H1 (cell line): ENCODE measurements around the gene CCL24. TPM values are rescaled to one million over a fixed set of nuclear protein-coding genes. Genes with fewer than 3 reads are reported as not detected.

ENCODE experiments used
- CTCF ChIA-PET: fragments of 300-600 bp; sonication (Branson Sonifier 250); formaldehyde crosslinking; loops from one replicate; lab custom pipeline; 2021; ENCODE audit not compliant: partially characterized antibody; lab: Charles Lee
- POLR2A ChIA-PET: fragments of 300-600 bp; sonication (Branson Sonifier 250); formaldehyde crosslinking; loops from one replicate; lab custom pipeline; 2021; ENCODE audit warnings: inconsistent platforms; ENCODE audit not compliant: partially characterized antibody; lab: Charles Lee
- DNase-seq, 2 experiments: peaks; one replicate each; pipeline versions ENCODE4 v3.0.0 to v3.0.0-alpha.2; 2010 to 2022; ENCODE audit warnings: low spot score in 2 of 2, low read depth in 1 of 2, mixed read lengths in 1 of 2
- FAIRE-seq: peaks from 2 replicates; lab custom pipeline; 2011; peaks lifted over from hg19 to GRCh38; lab: Jason Lieb, UNC
- H2AFZ ChIP-seq: 2 replicates; pipeline ENCODE4 v1.8.1; 2012; ENCODE audit warnings: low read length, inconsistent platforms
- H2AK5ac ChIP-seq: 2 replicates; pipeline ENCODE4 v1.6.1; 2013; ENCODE audit warnings: low read depth, low read length
- H2BK120ac ChIP-seq: replicated peaks from 2 replicates; pipeline ENCODE3; 2013; ENCODE audit warnings: low read depth, low read length, inconsistent platforms
- H2BK12ac ChIP-seq: 2 replicates; pipeline ENCODE4 v1.6.1; 2013; ENCODE audit warnings: low read depth, low read length
- H2BK15ac ChIP-seq: 2 replicates; pipeline ENCODE4 v1.6.1; 2013; ENCODE audit warnings: low read length
- H2BK20ac ChIP-seq: 2 replicates; pipeline ENCODE4 v1.6.1; 2013; ENCODE audit warnings: low read length
- H2BK5ac ChIP-seq: 2 replicates; pipeline ENCODE4 v1.6.1; 2013; ENCODE audit warnings: low read depth, low read length
- H3K14ac ChIP-seq: 2 replicates; pipeline ENCODE4 v1.6.1; 2013; ENCODE audit warnings: inconsistent platforms; ENCODE audit not compliant: insufficient read length
- H3K18ac ChIP-seq: 2 replicates; pipeline ENCODE4 v1.6.1; 2013; ENCODE audit warnings: low read length; ENCODE audit errors: extremely low read depth
- H3K23ac ChIP-seq: 2 replicates; pipeline ENCODE4 v1.6.1; 2013; ENCODE audit warnings: inconsistent platforms; ENCODE audit not compliant: insufficient read length
- H3K23me2 ChIP-seq: 2 replicates; pipeline ENCODE4 v1.6.1; 2013; ENCODE audit warnings: low read depth, low read length
- H3K27ac ChIP-seq: 2 replicates; pipeline ENCODE4 v1.6.1; 2011; ENCODE audit warnings: low read depth, low read length, inconsistent platforms
- H3K27me3 ChIP-seq, 4 experiments: replicated peaks in 1 of 4; 1 replicate in 1 of 4; 2 replicates in 3 of 4; pipeline versions ENCODE4 v1.6.1 to v1.8.1; 2011 to 2013; ENCODE audit warnings: low read length in 3 of 4, mild to moderate bottlenecking in 3 of 4, inconsistent platforms in 2 of 4, mixed read lengths in 2 of 4, moderate library complexity in 1 of 4; ENCODE audit not compliant: control insufficient read depth in 3 of 4, insufficient read depth in 3 of 4; ENCODE audit errors: extremely low read depth in 1 of 4
- H3K36me3 ChIP-seq, 4 experiments: 2 replicates each; pipeline versions ENCODE4 v1.6.1 to v1.8.1; 2011 to 2013; ENCODE audit warnings: mild to moderate bottlenecking in 4 of 4, low read length in 3 of 4, moderate library complexity in 2 of 4, control low read depth in 1 of 4, inconsistent platforms in 1 of 4; ENCODE audit not compliant: insufficient read depth in 4 of 4, control insufficient read depth in 2 of 4
- H3K4ac ChIP-seq: replicated peaks from 2 replicates; pipeline ENCODE3; 2013; ENCODE audit warnings: low read length, low read depth, mixed read lengths, inconsistent platforms; ENCODE audit not compliant: insufficient read length
- H3K4me1 ChIP-seq, 4 experiments: replicated peaks in 1 of 4; 1 replicate in 1 of 4; 2 replicates in 3 of 4; pipeline versions ENCODE4 v1.6.1 to v1.8.1; 2011 to 2013; ENCODE audit warnings: low read length in 3 of 4, inconsistent platforms in 2 of 4, mixed read lengths in 1 of 4; ENCODE audit not compliant: insufficient read depth in 4 of 4, control insufficient read depth in 3 of 4
- H3K4me2 ChIP-seq, 2 experiments: 2 replicates each; pipeline versions ENCODE4 v1.6.1 to v1.8.1; 2011 to 2013; ENCODE audit warnings: low read depth in 2 of 2, low read length in 2 of 2, control low read depth in 1 of 2, inconsistent platforms in 1 of 2, mild to moderate bottlenecking in 1 of 2; ENCODE audit not compliant: insufficient read depth in 1 of 2
- H3K4me3 ChIP-seq, 4 experiments: fragments of 200-600, 300-600 bp in 1 of 4; sonication (generic), shearing (Covaris generic), sonication (Bioruptor Twin) in 1 of 4; 2 replicates each; pipeline versions ENCODE4 v1.5.1 to v1.8.1; 2011 to 2016; ENCODE audit warnings: low read length in 4 of 4, low read depth in 3 of 4, control low read depth in 2 of 4, inconsistent platforms in 2 of 4, mild to moderate bottlenecking in 2 of 4, mixed read lengths in 1 of 4, moderate library complexity in 1 of 4; ENCODE audit not compliant: insufficient read depth in 2 of 4; ENCODE audit errors: extremely low read depth in 1 of 4
- H3K56ac ChIP-seq: replicated peaks from 2 replicates; pipeline ENCODE3; 2013; ENCODE audit warnings: low read depth, mild to moderate bottlenecking, mixed read lengths, low read length, inconsistent platforms; ENCODE audit not compliant: insufficient read length
- H3K79me1 ChIP-seq: 2 replicates; pipeline ENCODE4 v1.6.1; 2013; ENCODE audit warnings: low read depth, low read length, control low read depth
- H3K79me2 ChIP-seq, 2 experiments: 2 replicates each; pipeline versions ENCODE4 v1.6.1 to v1.8.1; 2012 to 2013; ENCODE audit warnings: low read length in 2 of 2, mild to moderate bottlenecking in 2 of 2, inconsistent platforms in 1 of 2; ENCODE audit not compliant: insufficient read depth in 2 of 2, control insufficient read depth in 1 of 2
- H3K9ac ChIP-seq, 4 experiments: replicated peaks in 1 of 4; 1 replicate in 1 of 4; 2 replicates in 3 of 4; pipeline versions ENCODE4 v1.6.1 to v1.8.1; 2011 to 2013; ENCODE audit warnings: low read depth in 3 of 4, low read length in 3 of 4, control low read depth in 2 of 4, mild to moderate bottlenecking in 2 of 4, moderate library complexity in 2 of 4, inconsistent platforms in 1 of 4; ENCODE audit errors: extremely low read depth in 1 of 4
- H3K9me3 ChIP-seq, 2 experiments: 2 replicates each; pipeline versions ENCODE4 v1.6.1 to v1.8.1; 2012 to 2013; ENCODE audit warnings: mild to moderate bottlenecking in 2 of 2, moderate library complexity in 2 of 2, control low read depth in 1 of 2, inconsistent platforms in 1 of 2, low read depth in 1 of 2, low read length in 1 of 2, mixed read lengths in 1 of 2; ENCODE audit not compliant: insufficient read depth in 2 of 2
- H4K20me1 ChIP-seq, 2 experiments: replicated peaks in 1 of 2; 2 replicates each; pipeline versions ENCODE3 to v1.8.1; 2011 to 2013; ENCODE audit warnings: inconsistent platforms in 2 of 2, low read length in 2 of 2, mild to moderate bottlenecking in 1 of 2; ENCODE audit not compliant: insufficient read depth in 2 of 2, control insufficient read depth in 1 of 2
- H4K5ac ChIP-seq: 2 replicates; pipeline ENCODE4 v1.6.1; 2013; ENCODE audit warnings: low read length, low read depth, mixed read lengths, inconsistent platforms; ENCODE audit not compliant: insufficient read length
- H4K8ac ChIP-seq: 2 replicates; pipeline ENCODE4 v1.8.0; 2013; ENCODE audit warnings: mild to moderate bottlenecking, moderate library complexity, low read length, inconsistent platforms; ENCODE audit not compliant: insufficient read depth; ENCODE audit errors: extremely low read depth
- H4K91ac ChIP-seq: replicated peaks from 2 replicates; pipeline ENCODE3; 2013; ENCODE audit warnings: low read length, mixed read lengths, inconsistent platforms; ENCODE audit not compliant: insufficient read length
- CBX8 ChIP-seq: fragments of 300-800, 300-1000 bp; sonication (generic); IDR thresholded peaks from 2 replicates; pipeline ENCODE4 v1.7.1; 2016; ENCODE audit warnings: low read depth, low read length, borderline replicate concordance
- NANOG ChIP-seq: IDR thresholded peaks from 2 replicates; pipeline ENCODE4 v1.6.1; 2011; ENCODE audit warnings: low read length, low read depth, mild to moderate bottlenecking, inconsistent platforms; ENCODE audit not compliant: insufficient read depth, poor library complexity, severe bottlenecking
- POU5F1 ChIP-seq: IDR thresholded peaks from 2 replicates; pipeline ENCODE4 v1.6.1; 2011; ENCODE audit warnings: low read depth, mild to moderate bottlenecking, low read length, moderate library complexity
- WGBS, 2 experiments: shearing (Covaris generic) in 1 of 2; methylation state at CpG; one replicate each; pipeline versions ENCODE4 v1.1.6 to v1.1.7; 2013 to 2015; ENCODE audit warnings: low lambda C conversion rate in 2 of 2, mixed read lengths in 2 of 2, inconsistent platforms in 1 of 2, low coverage in 1 of 2, missing lambda C conversion rate in 1 of 2; ENCODE audit not compliant: insufficient replicate concordance in 2 of 2, insufficient coverage in 1 of 2, insufficient read length in 1 of 2; ENCODE audit errors: extremely low coverage in 1 of 2, missing lambda C conversion rate in 1 of 2; 5-methylcytosine and 5-hydroxymethylcytosine counted together
- polyA plus RNA-seq, 7 experiments: library from polyadenylated mRNA; depleted of rRNA in 3 of 7; stranded (reverse) in 5 of 7; unstranded in 2 of 7; fragments of >200 nt in 5 of 7; fragments of 200-250 nt in 2 of 7; gene quantifications; 1 replicate in 5 of 7; 2 replicates in 1 of 7; 4 replicates in 1 of 7; pipeline versions ENCODE4 v1.2.1 to v1.2.3, GENCODE V29; 2011 to 2013; ENCODE audit warnings: missing spikeins in 2 of 7, mixed read lengths in 2 of 7
- total RNA-seq: library from RNA; stranded (reverse); fragmentation: NEBNext Ultra II Directional; extraction: Animal tissue kit (Norgen Biotek cat#: 25700); gene quantifications from 2 replicates; pipeline ENCODE4 v1.2.1, GENCODE V29; 2021

CCL24 gene
- total and polyA plus RNA-seq, 2 of the 8 experiments (the other 6 are each of a cell fraction or from before 2014, with no cell fraction given): not detected

- no peak overlapping the region for H2BK15ac ChIP-seq
- H3K79me2 ChIP-seq: no peaks in the 10 kb centered on the region
- no peaks in the 10 kb centered on the region for H3K27me3 ChIP-seq
- no peak overlapping the region for H2BK20ac ChIP-seq
- H4K8ac ChIP-seq: no peak overlapping the region
- FAIRE-seq (no peak), DNase-seq (no peak)
- H4K91ac ChIP-seq: no peak overlapping the region
- H3K4me3 ChIP-seq: no peak overlapping the region
- H3K36me3 ChIP-seq: no peaks in the 10 kb centered on the region
- peaks cover 6 to 9% of the 10 kb centered on the region in 2 experiments; a peak in 3 of 4 replicates for H3K9me3 ChIP-seq
- no peak overlapping the region for H2BK120ac ChIP-seq
- H3K18ac ChIP-seq: no peak overlapping the region
- H3K4me1 ChIP-seq: peaks cover 0 to 3% (median 0%) of the 10 kb centered on the region in 4 experiments; a peak in 1 of 7 replicates
- peaks cover 0 to 1% of the 10 kb centered on the region in 2 experiments for H4K20me1 ChIP-seq
- no peaks in the 10 kb centered on the region for H3K23me2 ChIP-seq
- no peak overlapping the region for H3K56ac ChIP-seq
- H3K14ac ChIP-seq: no peak overlapping the region
- TF ChIP-seq CBX8 (no peak), POU5F1 (no peak), NANOG (no peak)
- H2BK5ac ChIP-seq: no peak overlapping the region
- H3K4me2 ChIP-seq: no peak overlapping the region
- H3K23ac ChIP-seq: no peak overlapping the region
- H3K9ac ChIP-seq: no peak overlapping the region
- 73% methylated on average over 6 of the region's 6 CpGs; no CpG with 5 or more reads in 1 of the 2 experiments for WGBS, 2 experiments
- no peak overlapping the region for H2AK5ac ChIP-seq
- no peak overlapping the region for H4K5ac ChIP-seq
- H3K27ac ChIP-seq: no peak overlapping the region
- ChIA-PET POLR2A (no interaction called here), CTCF (no interaction called here)
- no peak overlapping the region for H2BK12ac ChIP-seq
- H2AFZ ChIP-seq: no peak overlapping the region
- no peak overlapping the region for H3K4ac ChIP-seq
- no peaks in the 10 kb centered on the region for H3K79me1 ChIP-seq
Observed at GRCh38 chr7:75809396-75809795, 4.2 kb downstream of the CCL24 start.
